ENCODE data around the gene ADGRF3.
"Not testable (repeated sequence)": the region's sequence is repeated elsewhere in the genome, so short reads cannot be mapped to it uniquely, and the experiment has no call there.

The ADGRF3 gene

DNA sequence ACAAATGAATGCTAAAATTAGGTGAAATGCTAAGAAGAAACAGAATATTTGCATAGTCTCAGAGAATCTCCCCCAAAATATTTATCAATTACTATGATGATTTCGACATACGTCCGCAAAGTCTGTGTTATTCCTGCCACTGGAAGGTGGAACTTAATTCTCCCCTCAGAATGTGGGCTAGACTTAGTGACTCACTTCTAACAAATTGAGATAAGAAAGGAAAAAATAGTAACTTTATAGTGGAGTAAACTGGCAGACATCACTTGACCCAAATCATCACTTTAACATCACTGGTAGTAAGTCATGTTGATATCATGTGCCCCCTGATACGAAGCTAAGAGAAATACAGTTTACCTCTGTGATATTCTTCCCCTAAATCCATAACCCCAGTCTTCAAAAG lies 78.4 kb downstream of the ADGRF3 start:
- TF ChIP-seq POLR2AphosphoS5 (IDR thresholded peaks at IDR 0.05; ENCODE audit: low read depth, low read length) (no peak), TAF1 (IDR thresholded peaks at IDR 0.05; ENCODE audit: borderline replicate concordance, low read depth, low read length) (no peak), POLR2A (IDR thresholded peaks at IDR 0.05; ENCODE audit: low read depth, low read length) (no peak)
- FAIRE-seq (no peak), DNase-seq (ENCODE audit: insufficient read length) (no peak)

DNA sequence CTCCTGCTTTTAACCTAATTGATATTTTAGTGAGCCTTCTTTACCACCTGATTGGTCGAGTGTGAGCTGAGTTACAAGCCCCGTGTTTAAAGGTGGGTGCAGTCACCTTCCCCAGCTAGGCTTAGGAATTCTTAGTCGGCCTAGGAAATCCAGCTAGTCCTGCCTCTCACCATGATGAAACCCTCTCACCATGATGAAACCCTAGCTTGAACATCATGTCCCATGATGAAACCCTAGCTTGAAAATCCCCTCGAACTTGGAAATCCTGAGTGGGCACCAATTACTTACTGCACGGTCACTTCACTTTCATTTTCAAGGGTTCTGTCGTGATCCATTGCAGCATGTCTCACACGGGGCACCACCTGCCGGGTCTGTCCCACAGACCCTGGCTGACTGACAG lies 87.8 kb downstream of the ADGRF3 start:
- not testable (repeated sequence) for DNase-seq (ENCODE audit: insufficient read length); FAIRE-seq

Measured in GM12892 (cell line).